Measurements from ENCODE around the gene CAPN14.
A peak's percentile ranks its signal among the peaks of the same experiment; 100 is the strongest.

The CAPN14 gene

GRCh38 chr2:31176742-31177141 lies 40.6 kb downstream of the CAPN14 start:
- Mint-ChIP-seq H3K4me1 (no peaks in the 10 kb centered on the region), H3K4me3 (no peak overlapping the region), H3K36me3 (ENCODE audit: low read depth) (no peaks in the 10 kb centered on the region), H3K27ac (no peak overlapping the region), H3K9me3 (no peaks in the 10 kb centered on the region), H3K27me3 (peaks cover 3% of the 10 kb centered on the region)
- DNase-seq: no peak
- no peak for ATAC-seq

GRCh38 chr2:31171142-31171541 lies 46.2 kb downstream of the CAPN14 start:
- Mint-ChIP-seq H3K9me3 (no peaks in the 10 kb centered on the region), H3K27me3 (no peaks in the 10 kb centered on the region), H3K4me3 (no peak overlapping the region), H3K4me1 (peaks cover 1% of the 10 kb centered on the region), H3K36me3 (ENCODE audit: low read depth) (no peaks in the 10 kb centered on the region), H3K27ac (no peak overlapping the region)
- ATAC-seq (no peak), DNase-seq (no peak)

- peak; percentile 70 for ATAC-seq
- Mint-ChIP-seq H3K9me3 (no peaks in the 10 kb centered on the region), H3K36me3 (ENCODE audit: low read depth) (no peaks in the 10 kb centered on the region), H3K4me3 (no peak overlapping the region), H3K27ac (no peak overlapping the region), H3K27me3 (no peaks in the 10 kb centered on the region), H3K4me1 (peaks cover 2% of the 10 kb centered on the region)
- peak; percentile 61 for DNase-seq
These were observed 47.1 kb downstream of the CAPN14 start for GRCh38 chr2:31170071-31170698.

GRCh38 chr2:31168291-31168690 lies 49.0 kb downstream of the CAPN14 start:
- no peaks in the 10 kb centered on the region for H3K27me3 Mint-ChIP-seq
- no peak overlapping the region for H3K4me3 Mint-ChIP-seq
- ATAC-seq (no peak), DNase-seq (no peak)
- H3K4me1 Mint-ChIP-seq: peaks cover 8% of the 10 kb centered on the region
- H3K9me3 Mint-ChIP-seq: no peaks in the 10 kb centered on the region
- no peak overlapping the region for H3K27ac Mint-ChIP-seq
- H3K36me3 Mint-ChIP-seq (ENCODE audit: low read depth): no peaks in the 10 kb centered on the region

- Mint-ChIP-seq H3K9me3 (no peaks in the 10 kb centered on the region), H3K27ac (no peak overlapping the region), H3K4me1 (peaks cover 8% of the 10 kb centered on the region), H3K4me3 (no peak overlapping the region), H3K27me3 (no peaks in the 10 kb centered on the region), H3K36me3 (ENCODE audit: low read depth) (no peaks in the 10 kb centered on the region)
- ATAC-seq (peak; percentile 17), DNase-seq (no peak)
These were observed 50.4 kb downstream of the CAPN14 start for GRCh38 chr2:31166925-31167324.

GRCh38 chr2:31163011-31163539 lies 54.2 kb downstream of the CAPN14 start:
- Mint-ChIP-seq H3K9me3 (no peaks in the 10 kb centered on the region), H3K36me3 (ENCODE audit: low read depth) (no peaks in the 10 kb centered on the region), H3K4me1 (peaks cover 8% of the 10 kb centered on the region), H3K27me3 (no peaks in the 10 kb centered on the region), H3K4me3 (no peak overlapping the region), H3K27ac (no peak overlapping the region)
- DNase-seq: no peak
- ATAC-seq: no peak

GRCh38 chr2:31161637-31162036 lies 55.7 kb downstream of the CAPN14 start:
- Mint-ChIP-seq H3K4me3 (no peak overlapping the region), H3K27me3 (peaks cover under 1% of the 10 kb centered on the region), H3K4me1 (peaks cover 6% of the 10 kb centered on the region), H3K9me3 (no peaks in the 10 kb centered on the region), H3K27ac (no peak overlapping the region), H3K36me3 (ENCODE audit: low read depth) (no peaks in the 10 kb centered on the region)
- DNase-seq (no peak), ATAC-seq (no peak)

GRCh38 chr2:31151501-31151900 lies 65.8 kb downstream of the CAPN14 start:
- H3K4me1 Mint-ChIP-seq: no peaks in the 10 kb centered on the region
- H3K27me3 Mint-ChIP-seq: peaks cover 10% of the 10 kb centered on the region
- no peaks in the 10 kb centered on the region for H3K36me3 Mint-ChIP-seq (ENCODE audit: low read depth)
- no peak overlapping the region for H3K27ac Mint-ChIP-seq
- H3K4me3 Mint-ChIP-seq: no peak overlapping the region
- DNase-seq (no peak), ATAC-seq (no peak)
- no peaks in the 10 kb centered on the region for H3K9me3 Mint-ChIP-seq

- Mint-ChIP-seq H3K9me3 (no peaks in the 10 kb centered on the region), H3K27me3 (peaks cover 8% of the 10 kb centered on the region), H3K4me3 (no peak overlapping the region), H3K36me3 (ENCODE audit: low read depth) (no peaks in the 10 kb centered on the region), H3K27ac (no peak overlapping the region), H3K4me1 (no peaks in the 10 kb centered on the region)
- DNase-seq (no peak), ATAC-seq (no peak)
These were observed 67.1 kb downstream of the CAPN14 start for GRCh38 chr2:31150120-31150670.

- no peak overlapping the region for H3K4me3 Mint-ChIP-seq
- no peak for DNase-seq
- H3K36me3 Mint-ChIP-seq (ENCODE audit: low read depth): no peaks in the 10 kb centered on the region
- no peak for ATAC-seq
- H3K4me1 Mint-ChIP-seq: no peaks in the 10 kb centered on the region
- no peaks in the 10 kb centered on the region for H3K9me3 Mint-ChIP-seq
- no peak overlapping the region for H3K27ac Mint-ChIP-seq
- peaks cover 8% of the 10 kb centered on the region for H3K27me3 Mint-ChIP-seq
These were observed 68.8 kb downstream of the CAPN14 start for GRCh38 chr2:31148514-31148913.

GRCh38 chr2:31147645-31148044 lies 69.7 kb downstream of the CAPN14 start:
- H3K4me3 Mint-ChIP-seq: no peak overlapping the region
- H3K27me3 Mint-ChIP-seq: peaks cover 11% of the 10 kb centered on the region
- H3K36me3 Mint-ChIP-seq (ENCODE audit: low read depth): no peaks in the 10 kb centered on the region
- H3K4me1 Mint-ChIP-seq: no peaks in the 10 kb centered on the region
- DNase-seq: no peak
- H3K9me3 Mint-ChIP-seq: no peaks in the 10 kb centered on the region
- H3K27ac Mint-ChIP-seq: no peak overlapping the region
- ATAC-seq: no peak

GRCh38 chr2:31142110-31142509 lies 75.2 kb downstream of the CAPN14 start:
- ATAC-seq (no peak), DNase-seq (no peak)
- H3K27ac Mint-ChIP-seq: no peak overlapping the region
- H3K27me3 Mint-ChIP-seq: peaks cover 19% of the 10 kb centered on the region
- H3K9me3 Mint-ChIP-seq: no peaks in the 10 kb centered on the region
- H3K36me3 Mint-ChIP-seq (ENCODE audit: low read depth): no peaks in the 10 kb centered on the region
- H3K4me3 Mint-ChIP-seq: no peak overlapping the region
- H3K4me1 Mint-ChIP-seq: peaks cover 4% of the 10 kb centered on the region

- Mint-ChIP-seq H3K9me3 (no peaks in the 10 kb centered on the region), H3K4me1 (peaks cover 10% of the 10 kb centered on the region), H3K27me3 (peaks cover 25% of the 10 kb centered on the region), H3K36me3 (ENCODE audit: low read depth) (no peaks in the 10 kb centered on the region), H3K27ac (no peak overlapping the region), H3K4me3 (no peak overlapping the region)
- DNase-seq (no peak), ATAC-seq (no peak)
These were observed 75.8 kb downstream of the CAPN14 start for GRCh38 chr2:31141443-31142085.

GRCh38 chr2:31140151-31140550 lies 77.2 kb downstream of the CAPN14 start:
- Mint-ChIP-seq H3K4me3 (no peak overlapping the region), H3K27me3 (peaks cover 38% of the 10 kb centered on the region), H3K36me3 (ENCODE audit: low read depth) (no peaks in the 10 kb centered on the region), H3K27ac (no peak overlapping the region), H3K4me1 (peaks cover 10% of the 10 kb centered on the region), H3K9me3 (no peaks in the 10 kb centered on the region)
- no peak for DNase-seq
- ATAC-seq: no peak

GRCh38 chr2:31139671-31140070 lies 77.6 kb downstream of the CAPN14 start:
- Mint-ChIP-seq H3K9me3 (no peaks in the 10 kb centered on the region), H3K27ac (no peak overlapping the region), H3K4me1 (peaks cover 10% of the 10 kb centered on the region), H3K27me3 (peaks cover 43% of the 10 kb centered on the region), H3K4me3 (no peak overlapping the region), H3K36me3 (ENCODE audit: low read depth) (no peaks in the 10 kb centered on the region)
- DNase-seq (no peak), ATAC-seq (no peak)
